HG03103 (cell line): ENCODE measurements around the gene CEP170B.
"Not testable (repeated sequence)": the region's sequence is repeated elsewhere in the genome, so short reads cannot be mapped to it uniquely, and the experiment has no call there.

Experiments used
- ATAC-seq: cut with Tn5 transposase; IDR thresholded peaks from one replicate; pipeline ENCODE4 v1.9.1; 2021; ENCODE audit warnings: low read depth; ENCODE audit not compliant: unreplicated experiment

The CEP170B gene

DNA sequence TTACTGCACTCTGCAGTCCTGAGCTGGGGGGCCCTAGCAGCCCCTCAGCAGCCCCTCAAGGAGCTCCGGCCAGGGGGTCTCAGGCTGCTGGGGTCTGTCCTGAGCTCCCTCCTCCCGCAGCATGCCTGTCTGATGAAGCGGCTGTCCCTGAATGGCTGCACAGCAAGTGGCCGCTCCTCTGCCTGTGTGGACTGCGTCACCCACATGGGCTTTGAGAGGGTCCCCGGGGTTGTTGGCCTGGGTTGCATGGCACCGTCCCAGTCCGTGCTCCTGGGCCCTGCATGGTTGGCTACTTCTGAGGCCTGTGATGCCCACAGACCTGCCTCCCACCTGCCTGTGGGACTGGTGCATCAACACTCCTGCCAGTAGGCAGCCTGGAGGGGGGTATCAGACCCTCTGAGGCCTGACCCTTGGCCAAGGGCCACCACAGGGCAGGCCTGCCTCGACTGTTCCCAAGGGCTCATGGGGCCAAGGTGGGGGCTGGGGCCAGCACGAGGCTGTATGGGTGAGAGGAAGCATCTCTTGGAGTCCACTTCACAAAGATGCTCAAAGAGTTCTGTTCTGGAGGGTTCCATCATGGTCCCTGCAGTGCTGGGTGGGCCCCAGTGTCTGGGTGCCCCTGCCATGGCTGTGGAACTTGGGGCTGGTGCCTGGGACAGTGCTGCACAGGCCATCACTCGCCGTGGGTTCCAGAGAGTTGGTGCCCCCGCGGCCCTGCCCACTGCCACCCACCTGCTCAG, 12.2 kb downstream of the CEP170B start:
- ATAC-seq: no peak

DNA sequence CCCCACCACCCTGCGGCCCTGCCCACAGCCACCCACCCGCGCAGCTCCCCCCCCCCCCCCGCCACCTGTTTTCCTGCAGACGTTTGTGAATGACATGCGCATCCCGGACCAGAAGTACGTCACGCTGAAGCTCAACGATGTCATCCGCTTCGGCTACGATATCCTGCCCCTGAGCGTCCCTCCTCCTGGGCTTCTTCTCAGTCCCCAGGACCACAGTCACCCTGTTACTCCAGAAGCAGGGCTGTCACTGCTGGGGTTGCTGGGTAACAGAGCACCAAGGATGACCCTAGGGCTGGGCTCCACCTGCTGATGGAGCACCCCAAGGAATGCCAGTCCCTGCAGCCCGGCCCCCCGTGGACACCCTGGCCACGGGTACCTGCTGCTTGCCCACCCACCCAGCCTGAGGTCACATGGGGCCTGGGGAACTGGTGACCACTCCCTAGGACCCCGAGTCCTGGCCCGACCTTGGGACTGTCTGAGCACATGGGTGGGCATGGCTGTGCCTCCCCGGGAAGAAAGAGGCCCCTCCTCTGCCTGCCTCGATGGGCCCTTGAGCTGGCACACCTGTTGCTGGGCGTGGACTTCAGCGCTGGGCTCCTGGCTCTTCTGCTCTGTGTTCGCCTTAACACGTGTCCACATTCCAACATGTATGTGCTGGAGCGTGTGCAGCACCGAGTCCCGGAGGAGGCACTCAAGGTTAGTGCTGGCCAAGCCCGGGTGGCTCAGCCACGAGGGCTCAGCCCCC, 12.9 kb downstream of the CEP170B start:
- ATAC-seq: no peak

DNA sequence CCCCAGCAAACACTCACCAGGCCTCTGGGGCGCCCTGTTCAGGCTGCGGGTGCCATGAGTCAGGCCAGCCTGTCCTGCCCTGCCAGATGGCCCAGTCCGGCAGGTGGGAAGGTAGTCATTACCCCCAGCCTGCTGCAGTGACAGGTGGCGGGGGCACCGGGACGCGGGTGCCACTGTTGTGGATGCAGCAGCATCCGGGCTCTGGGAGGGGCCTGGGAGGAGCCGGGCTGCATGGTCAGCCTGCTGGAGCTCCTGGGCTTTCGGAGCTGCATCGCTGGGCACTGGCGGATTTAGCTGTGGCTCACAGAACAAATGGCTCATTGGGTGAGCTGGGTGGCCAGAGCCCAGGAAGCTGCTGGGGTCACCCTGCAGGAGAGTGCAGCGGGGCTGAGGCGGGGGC, 13.5 kb downstream of the CEP170B start:
- ATAC-seq: no peak

DNA sequence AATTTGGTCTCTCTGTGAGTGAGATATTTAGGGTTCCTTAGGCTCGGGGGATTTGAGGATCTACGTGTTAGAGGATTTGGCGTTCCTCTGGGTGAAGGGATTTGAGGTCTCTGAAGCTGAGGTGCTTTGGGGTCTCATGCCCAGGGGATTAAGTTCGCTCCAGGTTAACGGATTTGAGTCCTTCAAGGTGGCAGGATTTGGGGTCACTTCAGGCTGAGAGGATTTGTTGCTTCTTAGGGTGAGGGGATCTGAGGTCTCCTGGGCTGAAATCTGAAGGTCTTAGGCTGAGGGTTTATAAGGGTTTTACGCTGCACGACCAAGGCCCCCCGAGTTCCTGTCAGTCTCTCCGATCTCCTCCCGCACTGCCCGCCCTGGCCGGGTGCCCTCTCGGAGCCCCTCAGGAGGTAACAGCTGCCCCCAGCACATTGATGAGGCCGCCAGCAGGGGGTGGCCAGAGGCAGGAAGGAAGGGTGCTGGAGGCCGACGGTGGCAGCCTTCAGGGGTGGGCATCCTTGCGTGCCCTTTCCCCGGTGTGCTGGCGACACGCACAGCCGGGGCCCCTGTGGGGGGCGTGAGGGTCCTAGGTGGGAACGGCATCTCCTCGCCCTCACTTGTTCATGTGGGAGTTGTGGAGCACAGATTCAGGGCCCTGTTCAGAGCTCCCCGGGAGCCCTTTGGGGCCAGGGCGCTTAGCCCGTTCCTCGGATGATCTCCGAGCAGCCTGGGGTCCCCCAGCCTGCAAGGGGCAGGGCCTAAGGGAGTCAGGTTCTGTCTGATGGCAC, 14.3 kb downstream of the CEP170B start:
- no peak for ATAC-seq

DNA sequence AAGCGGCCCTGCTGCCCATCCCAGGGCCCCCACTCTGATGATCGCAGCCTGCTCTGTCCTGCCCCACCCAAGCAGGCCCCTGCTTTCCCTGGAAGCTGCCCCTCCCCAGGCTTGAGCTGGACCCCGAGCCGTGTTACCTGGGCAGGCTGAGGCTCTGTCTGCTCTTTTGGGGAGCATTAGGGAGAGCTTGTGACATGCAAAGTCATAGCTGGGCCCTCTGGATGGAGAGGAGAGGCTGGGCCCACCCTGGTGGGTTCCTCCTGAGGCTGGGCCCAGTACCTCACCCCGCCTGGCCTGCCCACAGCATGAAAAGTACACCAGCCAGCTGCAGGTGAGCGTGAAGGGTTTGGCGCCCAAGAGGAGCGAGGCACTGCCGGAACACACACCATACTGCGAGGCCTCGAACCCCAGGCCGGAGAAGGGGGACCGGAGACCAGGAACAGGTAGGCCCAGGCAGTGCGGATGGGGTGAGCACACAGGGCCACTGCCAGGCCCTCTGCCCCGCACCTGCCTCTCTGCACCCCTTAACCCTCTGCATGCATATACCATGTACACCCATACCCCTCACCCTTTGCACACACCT, 15.0 kb downstream of the CEP170B start:
- no peak for ATAC-seq

DNA sequence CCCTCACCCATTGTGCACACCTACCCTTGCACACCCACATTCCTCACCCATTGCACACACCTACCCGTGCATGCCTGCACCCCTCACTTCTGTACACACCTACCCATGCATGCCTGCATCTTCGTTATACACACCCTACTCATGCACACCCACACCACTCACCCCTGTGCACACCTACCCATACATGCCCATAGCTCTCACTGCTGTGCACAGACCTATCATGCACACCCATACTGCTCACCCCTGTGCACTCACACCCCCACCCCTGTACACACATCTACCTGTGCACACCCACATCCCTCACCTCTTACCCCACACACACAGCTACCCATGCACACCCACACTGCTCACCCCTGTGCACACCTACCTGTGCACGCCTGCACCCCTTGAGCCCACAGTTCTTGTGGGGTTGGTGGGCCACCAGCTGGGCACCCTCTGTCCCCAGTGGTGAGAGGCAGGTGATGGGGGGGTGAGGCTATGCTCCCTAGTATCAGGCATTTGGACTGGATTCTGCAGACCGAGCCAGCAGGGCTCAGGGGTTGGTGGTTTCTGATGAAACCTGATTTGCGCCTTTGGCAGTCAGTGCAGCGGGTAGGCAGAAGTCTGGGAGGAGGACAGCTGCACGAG, 15.6 kb downstream of the CEP170B start:
- no peak for ATAC-seq

DNA sequence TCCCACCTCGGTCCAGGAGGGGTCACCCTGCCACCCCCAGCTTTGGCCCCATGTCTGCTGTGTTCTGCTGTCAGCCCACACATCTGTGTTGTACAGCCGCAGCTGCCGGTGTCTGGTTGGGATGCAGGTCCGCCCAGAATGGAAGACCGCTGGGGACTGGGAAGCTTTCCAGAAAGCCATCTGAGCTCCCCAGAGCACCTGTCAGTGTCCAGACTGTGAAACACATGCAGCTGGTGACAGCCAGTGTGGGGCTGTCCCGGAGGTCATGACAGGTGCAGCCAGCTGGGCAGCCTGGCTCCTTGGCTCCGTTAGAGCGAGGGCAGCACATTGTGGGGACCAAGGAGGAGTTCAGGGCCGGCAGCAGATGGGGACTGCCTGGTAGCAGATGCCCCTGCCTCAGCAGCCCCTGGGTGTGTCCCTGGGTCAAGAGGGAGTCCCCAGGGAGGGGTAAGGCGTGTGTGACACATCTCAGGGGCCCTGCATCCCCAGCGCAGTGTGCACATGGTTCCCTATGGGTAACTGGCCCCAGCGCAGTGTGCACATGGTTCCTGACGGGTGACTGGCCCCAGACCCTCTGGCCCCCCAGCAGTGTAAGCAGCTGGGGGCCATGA, 16.4 kb downstream of the CEP170B start:
- no peak for ATAC-seq

DNA sequence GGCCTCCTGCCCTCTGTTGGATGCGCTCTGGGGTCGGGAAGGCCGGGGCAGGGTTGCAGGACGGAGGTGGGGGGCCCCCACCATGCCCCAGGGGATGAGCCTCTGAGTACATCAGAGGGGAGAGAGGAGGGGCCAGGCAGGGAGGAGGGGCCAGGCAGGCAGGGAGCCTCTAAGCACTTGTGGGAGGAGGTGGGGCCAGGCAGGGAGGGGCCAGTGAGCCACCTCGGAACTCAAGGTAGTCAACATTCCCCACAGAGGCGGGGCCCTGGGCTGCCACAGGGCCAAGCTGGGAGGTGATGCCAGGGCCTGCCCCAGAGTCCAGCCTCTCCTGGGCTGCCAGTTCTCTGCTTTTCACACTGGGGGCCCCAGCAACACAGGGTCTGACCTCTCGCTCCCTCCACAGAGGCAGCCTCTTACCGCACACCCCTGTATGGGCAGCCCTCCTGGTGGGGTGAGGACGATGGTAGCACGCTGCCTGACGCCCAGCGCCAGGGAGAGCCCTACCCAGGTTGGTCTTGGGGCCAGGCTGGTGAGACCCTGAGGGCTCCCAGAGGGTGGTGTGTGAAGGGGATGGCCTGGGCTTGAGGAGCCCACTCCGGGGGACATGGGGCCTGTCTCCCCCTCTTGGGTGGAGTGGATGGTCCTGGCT, 17.4 kb downstream of the CEP170B start:
- ATAC-seq: no peak

DNA sequence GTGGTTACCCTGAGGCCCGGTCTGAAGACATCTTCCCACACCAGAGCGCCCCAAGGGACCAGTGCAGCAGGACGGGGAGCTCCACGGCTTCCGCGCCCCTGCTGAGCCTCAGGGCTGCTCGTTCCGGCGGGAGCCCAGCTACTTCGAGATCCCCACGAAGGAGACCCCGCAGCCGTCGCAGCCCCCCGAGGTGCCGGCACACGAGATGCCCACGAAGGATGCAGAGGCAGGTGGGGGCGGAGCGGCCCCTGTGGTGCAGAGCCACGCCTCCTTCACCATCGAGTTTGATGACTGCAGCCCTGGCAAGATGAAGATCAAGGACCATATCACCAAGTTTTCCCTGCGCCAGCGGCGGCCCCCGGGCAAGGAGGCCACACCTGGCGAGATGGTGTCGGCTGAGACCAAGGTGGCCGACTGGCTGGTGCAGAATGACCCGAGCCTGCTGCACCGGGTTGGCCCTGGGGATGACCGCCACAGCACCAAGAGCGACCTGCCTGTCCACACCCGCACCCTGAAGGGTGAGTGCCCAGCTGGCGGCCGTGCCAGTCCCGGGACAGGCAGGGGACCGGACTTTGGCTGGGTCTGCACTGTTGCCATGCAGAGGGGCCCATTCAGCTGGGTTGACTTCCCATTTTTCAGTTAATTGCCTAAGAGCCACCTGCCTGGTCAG, 18.1 kb downstream of the CEP170B start:
- ATAC-seq: no peak

DNA sequence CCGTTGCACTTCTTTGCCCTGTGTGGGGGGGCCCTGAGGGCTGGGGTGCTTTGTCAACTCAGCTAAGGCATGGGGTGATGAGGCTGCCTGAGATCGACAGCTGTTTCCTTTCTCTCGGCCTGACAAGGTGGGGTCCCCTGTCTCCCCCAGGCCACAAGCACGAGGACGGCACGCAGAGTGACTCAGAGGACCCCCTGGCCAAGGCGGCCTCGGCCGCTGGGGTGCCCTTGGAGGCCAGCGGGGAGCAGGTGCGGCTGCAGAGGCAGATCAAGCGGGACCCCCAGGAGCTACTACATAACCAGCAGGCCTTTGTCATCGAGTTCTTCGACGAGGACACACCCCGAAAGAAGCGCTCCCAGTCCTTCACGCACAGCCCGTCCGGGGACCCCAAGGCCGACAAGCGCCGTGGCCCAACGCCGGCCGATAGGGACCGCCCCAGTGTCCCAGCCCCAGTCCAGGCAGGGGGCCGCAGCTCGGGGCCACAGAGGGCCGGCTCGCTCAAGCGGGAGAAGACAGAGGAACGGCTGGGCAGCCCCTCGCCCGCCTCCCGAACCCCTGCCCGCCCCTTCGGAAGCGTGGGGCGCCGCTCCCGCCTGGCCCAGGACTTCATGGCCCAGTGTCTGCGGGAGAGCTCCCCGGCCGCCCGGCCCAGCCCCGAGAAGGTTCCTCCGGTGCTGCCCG, 18.8 kb downstream of the CEP170B start:
- no peak for ATAC-seq

DNA sequence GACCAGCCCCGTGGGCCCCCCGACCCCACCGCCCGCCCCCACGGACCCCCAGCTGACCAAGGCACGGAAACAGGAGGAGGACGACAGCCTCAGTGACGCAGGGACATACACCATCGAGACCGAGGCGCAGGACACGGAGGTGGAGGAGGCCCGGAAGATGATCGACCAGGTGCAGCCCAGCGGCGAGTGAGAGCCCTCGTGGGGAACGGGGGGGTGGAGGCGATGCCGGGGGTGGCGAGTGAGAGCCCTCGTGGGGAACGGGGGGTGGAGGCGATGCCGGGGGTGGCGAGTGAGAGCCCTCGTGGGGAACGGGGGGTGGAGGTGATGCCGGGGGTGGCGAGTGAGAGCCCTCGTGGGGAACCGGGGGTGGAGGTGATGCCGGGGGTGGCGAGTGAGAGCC, 19.3 kb downstream of the CEP170B start:
- ATAC-seq: not testable (repeated sequence)

DNA sequence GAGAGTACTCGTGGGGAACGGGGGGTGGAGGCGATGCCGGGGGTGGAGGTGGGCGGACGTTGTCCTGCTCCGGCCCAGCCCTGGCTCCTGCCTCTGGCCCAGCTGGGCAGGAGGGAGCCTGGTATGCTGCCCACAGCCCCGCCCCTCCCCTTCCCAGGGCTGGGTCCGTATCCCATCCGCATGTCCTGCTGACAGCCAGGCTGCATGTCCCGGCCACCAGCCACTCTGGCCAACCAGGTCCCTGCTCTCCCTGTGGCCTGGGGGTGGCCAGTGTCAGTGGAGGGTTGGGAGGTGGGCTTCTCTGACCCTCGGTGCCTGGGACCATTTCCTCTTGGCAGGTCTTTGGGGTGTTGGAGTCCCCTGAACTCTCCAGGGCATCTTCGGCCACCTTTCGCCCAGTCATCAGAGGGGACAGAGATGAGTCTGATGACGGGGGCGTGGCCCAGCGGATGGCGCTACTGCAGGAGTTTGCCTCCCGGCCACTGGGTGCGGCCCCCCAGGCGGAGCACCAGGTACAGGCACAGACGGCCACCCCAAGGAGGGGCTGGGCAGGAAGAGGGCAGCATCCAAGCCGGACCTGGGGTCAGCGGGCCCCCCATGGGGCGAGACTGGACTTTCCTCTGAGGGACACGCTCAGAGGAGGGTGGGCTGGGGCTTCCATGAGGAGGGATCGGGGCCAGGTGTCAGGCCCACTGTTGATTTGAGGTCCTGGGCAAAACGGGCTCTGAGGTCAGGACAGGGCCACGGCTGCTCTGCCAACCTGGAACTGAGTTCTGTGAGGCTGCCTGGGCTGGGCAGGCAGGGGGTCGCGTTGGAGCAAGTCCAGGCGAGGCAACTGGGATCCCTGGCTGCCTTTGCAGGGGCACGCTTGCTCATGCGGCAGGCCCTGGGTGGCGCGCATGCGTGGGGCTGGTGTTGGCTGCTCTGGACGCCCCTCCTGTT, 20.2 kb downstream of the CEP170B start:
- no peak for ATAC-seq

DNA sequence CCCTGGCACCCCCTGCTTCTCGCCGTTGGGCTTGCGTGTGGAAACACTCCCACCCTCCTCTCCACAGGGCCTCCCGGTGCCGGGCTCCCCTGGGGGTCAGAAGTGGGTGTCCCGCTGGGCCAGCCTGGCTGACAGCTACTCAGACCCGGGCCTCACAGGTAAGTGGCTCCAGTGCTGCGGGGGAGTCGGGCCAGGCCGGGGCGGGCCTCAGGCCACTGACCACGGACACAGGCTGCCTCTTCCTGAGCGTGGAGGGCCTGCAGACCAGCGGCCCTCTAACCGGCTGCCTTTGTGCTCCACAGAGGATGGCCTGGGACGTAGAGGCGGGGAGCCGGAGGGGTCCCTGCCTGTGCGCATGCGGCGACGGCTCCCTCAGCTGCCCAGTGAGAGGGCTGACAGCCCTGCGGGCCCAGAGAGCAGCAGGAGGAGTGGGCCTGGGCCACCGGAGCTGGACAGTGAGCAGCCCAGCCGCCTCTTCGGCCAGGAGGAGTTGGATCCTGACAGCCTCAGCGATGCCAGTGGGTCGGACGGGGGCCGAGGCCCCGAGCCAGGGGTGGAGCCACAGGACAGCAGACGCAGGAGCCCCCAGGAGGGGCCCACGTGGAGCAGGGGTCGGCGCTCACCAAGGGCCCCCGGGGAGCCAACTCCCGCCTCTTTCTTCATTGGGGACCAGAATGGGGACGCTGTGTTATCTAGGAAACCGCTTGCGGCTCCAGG, 21.1 kb downstream of the CEP170B start:
- ATAC-seq: no peak

DNA sequence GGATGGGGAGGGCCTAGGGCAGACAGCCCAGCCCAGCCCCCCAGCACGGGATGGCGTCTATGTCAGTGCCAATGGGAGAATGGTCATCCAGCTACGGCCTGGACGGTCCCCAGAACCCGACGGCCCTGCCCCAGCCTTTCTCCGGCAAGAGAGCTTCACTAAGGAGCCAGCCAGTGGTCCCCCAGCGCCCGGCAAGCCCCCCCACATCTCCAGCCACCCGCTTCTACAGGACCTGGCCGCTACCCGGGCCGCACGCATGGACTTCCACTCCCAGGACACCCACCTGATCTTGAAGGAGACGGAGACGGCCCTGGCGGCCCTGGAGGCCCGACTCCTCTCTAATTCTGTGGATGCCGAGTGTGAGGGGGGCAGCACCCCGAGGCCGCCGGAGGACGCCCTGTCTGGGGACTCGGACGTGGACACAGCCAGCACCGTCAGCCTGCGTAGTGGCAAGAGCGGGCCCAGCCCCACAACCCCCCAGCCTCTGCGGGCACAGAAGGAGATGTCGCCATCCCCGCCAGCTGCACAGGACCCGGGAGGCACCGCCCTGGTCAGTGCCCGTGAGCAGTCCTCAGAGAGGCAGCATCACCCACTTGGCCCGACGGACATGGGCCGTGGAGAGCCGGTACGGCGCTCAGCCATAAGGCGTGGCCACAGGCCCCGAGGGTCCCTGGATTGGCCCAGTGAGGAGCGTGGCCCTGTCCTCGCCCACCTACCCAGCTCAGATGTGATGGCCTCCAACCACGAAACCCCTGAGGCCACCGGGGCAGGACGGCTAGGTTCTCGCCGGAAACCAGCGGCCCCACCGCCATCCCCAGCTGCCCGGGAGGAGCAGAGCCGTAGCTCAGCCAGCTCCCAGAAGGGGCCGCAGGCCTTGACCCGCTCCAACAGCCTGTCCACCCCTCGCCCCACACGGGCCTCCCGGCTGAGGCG, 21.9 kb downstream of the CEP170B start:
- ATAC-seq: no peak

DNA sequence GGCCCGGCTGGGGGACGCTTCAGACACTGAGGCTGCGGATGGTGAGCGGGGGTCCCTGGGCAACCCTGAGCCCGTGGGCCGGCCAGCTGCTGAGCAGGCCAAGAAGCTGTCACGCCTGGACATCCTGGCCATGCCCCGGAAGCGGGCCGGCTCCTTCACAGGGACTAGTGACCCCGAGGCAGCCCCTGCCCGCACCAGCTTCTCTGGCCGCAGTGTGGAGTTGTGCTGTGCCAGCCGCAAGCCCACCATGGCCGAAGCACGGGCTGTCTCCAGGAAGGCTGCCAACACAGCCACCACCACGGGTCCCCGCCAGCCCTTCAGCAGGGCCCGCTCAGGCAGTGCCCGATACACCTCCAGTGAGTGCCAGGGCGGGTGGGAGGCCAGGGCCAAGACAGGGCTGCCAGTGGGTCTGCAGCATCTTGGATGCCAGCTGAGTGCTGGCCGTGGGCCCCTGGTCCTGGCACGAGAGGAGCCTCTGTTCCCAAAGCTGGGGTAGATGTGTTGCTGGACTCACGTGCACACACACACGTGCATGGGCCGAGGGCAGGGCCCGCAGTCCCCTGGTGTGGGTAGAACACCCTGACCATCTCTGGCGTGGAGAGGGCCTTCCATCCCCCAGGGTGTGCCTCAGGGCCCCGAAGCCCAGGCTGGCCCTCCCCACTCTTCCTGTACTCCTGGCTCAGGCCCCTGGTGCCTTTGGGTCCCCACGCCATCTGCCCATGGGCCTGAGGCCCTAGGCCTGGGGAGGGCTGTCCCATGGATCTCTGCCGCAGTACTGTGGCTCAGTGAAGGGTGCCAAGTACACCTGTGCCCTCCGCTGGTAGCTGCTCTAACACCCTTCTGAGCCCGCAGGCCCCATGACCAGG, 22.8 kb downstream of the CEP170B start:
- no peak for ATAC-seq
